Breast epithelium (tissue), 3 donors: Measurements from ENCODE around the gene YAP1.
A peak's percentile ranks its signal among the peaks of the same experiment; 100 is the strongest.

Source experiments
- CTCF ChIP-seq, 3 donors: fragments of 450-650 bp; IDR thresholded peaks; one replicate each; pipeline ENCODE4 v1.5.1; 2016 to 2017; ENCODE audit warnings: antibody characterized with exemption in 3 of 3, mild to moderate bottlenecking in 3 of 3, moderate library complexity in 3 of 3
- POLR2A ChIP-seq: fragments of 450-650 bp; IDR thresholded peaks from one replicate; pipeline ENCODE4 v1.6.1; 2016; ENCODE audit warnings: antibody characterized with exemption, mild to moderate bottlenecking, moderate library complexity
- POLR2AphosphoS5 ChIP-seq, 3 donors: sonication (generic); formaldehyde crosslinking; IDR thresholded peaks; one replicate each; pipeline ENCODE4 v1.6.1; 2017; ENCODE audit warnings: antibody characterized with exemption in 3 of 3

- no peak for TF ChIP-seq CTCF (IDR thresholded peaks at IDR 0.05)
- TF ChIP-seq POLR2AphosphoS5 (IDR thresholded peaks at IDR 0.05): peak in 2 of 3 donors; percentile 55 to 73
- TF ChIP-seq POLR2A: no peak
Observed at GRCh38 chr11:102177974-102178631, 67.9 kb downstream of the YAP1 start.
